Astrocyte of the cerebellum (primary cell): Measurements from ENCODE around the gene PCYT2.
"Not testable (repeated sequence)": the region's sequence is repeated elsewhere in the genome, so short reads cannot be mapped to it uniquely, and the experiment has no call there.

Experiments
- DNase-seq: peaks from one replicate; pipeline ENCODE4 v3.0.0-alpha.2; 2011; ENCODE audit warnings: low read depth
- H3K4me3 ChIP-seq: 2 replicates; pipeline ENCODE4 v1.5.1; 2011; ENCODE audit warnings: mild to moderate bottlenecking, low read depth, low read length, moderate library complexity
- in situ Hi-C: cut with HindIII; loops from 2 replicates; pipeline ENCODE4 v1.10.0; 2017; ENCODE audit warnings: low sequenced_read_pairs
- TF ChIP-seq, protein P1 (sequence below): IDR thresholded peaks from 2 replicates; pipeline ENCODE4 v1.5.1; 2012; ENCODE audit warnings: low read length, low read depth, moderate library complexity, mild to moderate bottlenecking; ENCODE audit errors: missing control alignments

PCYT2 gene

DNA sequence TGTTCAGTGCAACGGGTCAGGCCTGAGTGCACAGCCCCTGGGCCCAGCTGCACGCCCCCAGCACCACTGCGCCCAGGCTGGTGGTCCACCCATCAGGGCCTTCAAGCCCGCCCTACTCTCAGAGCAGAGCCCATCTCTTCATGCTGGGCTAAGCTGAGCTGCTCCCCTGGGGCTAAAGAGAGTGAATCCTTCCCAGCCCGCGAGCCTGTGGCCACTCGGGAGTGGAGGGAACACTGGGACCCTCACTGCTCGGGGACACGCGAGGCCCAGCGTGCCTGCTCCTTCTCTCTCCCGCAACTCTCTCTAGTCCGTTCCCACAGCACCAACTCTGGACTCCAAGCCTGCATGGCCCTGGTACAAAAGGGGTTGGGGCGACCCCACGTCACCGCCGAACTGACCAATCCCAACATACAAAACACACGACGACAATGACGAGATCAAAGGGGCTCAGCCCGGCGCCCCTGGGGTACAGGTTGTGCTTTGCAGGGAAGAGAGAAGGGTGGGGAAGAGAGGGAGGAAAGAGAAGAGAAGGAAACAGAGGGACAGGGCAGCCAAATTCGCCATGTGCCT is 10.9 kb upstream of the PCYT2 start:
- H3K4me3 ChIP-seq = no peak overlapping the region
- DNase-seq = no peak
- in situ Hi-C loops = no loop called here
- TF ChIP-seq, protein P1, sequence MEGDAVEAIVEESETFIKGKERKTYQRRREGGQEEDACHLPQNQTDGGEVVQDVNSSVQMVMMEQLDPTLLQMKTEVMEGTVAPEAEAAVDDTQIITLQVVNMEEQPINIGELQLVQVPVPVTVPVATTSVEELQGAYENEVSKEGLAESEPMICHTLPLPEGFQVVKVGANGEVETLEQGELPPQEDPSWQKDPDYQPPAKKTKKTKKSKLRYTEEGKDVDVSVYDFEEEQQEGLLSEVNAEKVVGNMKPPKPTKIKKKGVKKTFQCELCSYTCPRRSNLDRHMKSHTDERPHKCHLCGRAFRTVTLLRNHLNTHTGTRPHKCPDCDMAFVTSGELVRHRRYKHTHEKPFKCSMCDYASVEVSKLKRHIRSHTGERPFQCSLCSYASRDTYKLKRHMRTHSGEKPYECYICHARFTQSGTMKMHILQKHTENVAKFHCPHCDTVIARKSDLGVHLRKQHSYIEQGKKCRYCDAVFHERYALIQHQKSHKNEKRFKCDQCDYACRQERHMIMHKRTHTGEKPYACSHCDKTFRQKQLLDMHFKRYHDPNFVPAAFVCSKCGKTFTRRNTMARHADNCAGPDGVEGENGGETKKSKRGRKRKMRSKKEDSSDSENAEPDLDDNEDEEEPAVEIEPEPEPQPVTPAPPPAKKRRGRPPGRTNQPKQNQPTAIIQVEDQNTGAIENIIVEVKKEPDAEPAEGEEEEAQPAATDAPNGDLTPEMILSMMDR = no peak

- in situ Hi-C loops = no loop called here
- DNase-seq = no peak
- TF ChIP-seq, protein P1 = no peak
- no peak overlapping the region for H3K4me3 ChIP-seq
These were observed 10.3 kb upstream of the PCYT2 start for GRCh38 chr17:81921537-81921862.

GRCh38 chr17:81920612-81921536 is 9.7 kb upstream of the PCYT2 start:
- in situ Hi-C loops = no loop called here
- DNase-seq = no peak
- no peak overlapping the region for H3K4me3 ChIP-seq
- TF ChIP-seq, protein P1 = no peak

GRCh38 chr17:81918832-81919545 is 7.8 kb upstream of the PCYT2 start:
- DNase-seq = no peak
- TF ChIP-seq, protein P1 = no peak
- in situ Hi-C loops = no loop called here
- no peak overlapping the region for H3K4me3 ChIP-seq

- DNase-seq, in situ Hi-C loops: not testable (repeated sequence)
- H3K4me3 ChIP-seq = peak overlapping the region; percentile 60
- TF ChIP-seq, protein P1 = peak; percentile 5
These were observed 7.1 kb upstream of the PCYT2 start for GRCh38 chr17:81918333-81918669.

- DNase-seq = no peak
These were observed 6.5 kb upstream of the PCYT2 start, which contains the start of gene SIRT7 for GRCh38 chr17:81917565-81918332. SIRT7 (minus strand) TSS chr17:81918176; CDS start chr17:81918131, 45 bp downstream.

More at GRCh38 chr17:81917565-81918332, 6.5 kb upstream of the PCYT2 start, which contains the start of gene SIRT7:
- in situ Hi-C loops = no loop called here
- TF ChIP-seq, protein P1 = no peak
- peak within 1 kb of the TSS; percentile 60 for H3K4me3 ChIP-seq
